GM18951 (cell line): ENCODE results near the gene RAPGEF3.

Experiments used
- POLR2A ChIP-seq: IDR thresholded peaks from 4 replicates; pipeline ENCODE4 v1.6.1; 2011; ENCODE audit warnings: mild to moderate bottlenecking; ENCODE audit not compliant: insufficient read length, insufficient read depth; ENCODE audit errors: extremely low read depth
- in situ Hi-C: fragments of 300-500 bp; cut with MboI; formaldehyde crosslinking; loops from one replicate; pipeline ENCODE4 v1.12.0; 2022; ENCODE audit warnings: low sequenced_read_pairs, mixed read lengths, inconsistent platforms; ENCODE audit not compliant: unreplicated experiment

Gene RAPGEF3

DNA sequence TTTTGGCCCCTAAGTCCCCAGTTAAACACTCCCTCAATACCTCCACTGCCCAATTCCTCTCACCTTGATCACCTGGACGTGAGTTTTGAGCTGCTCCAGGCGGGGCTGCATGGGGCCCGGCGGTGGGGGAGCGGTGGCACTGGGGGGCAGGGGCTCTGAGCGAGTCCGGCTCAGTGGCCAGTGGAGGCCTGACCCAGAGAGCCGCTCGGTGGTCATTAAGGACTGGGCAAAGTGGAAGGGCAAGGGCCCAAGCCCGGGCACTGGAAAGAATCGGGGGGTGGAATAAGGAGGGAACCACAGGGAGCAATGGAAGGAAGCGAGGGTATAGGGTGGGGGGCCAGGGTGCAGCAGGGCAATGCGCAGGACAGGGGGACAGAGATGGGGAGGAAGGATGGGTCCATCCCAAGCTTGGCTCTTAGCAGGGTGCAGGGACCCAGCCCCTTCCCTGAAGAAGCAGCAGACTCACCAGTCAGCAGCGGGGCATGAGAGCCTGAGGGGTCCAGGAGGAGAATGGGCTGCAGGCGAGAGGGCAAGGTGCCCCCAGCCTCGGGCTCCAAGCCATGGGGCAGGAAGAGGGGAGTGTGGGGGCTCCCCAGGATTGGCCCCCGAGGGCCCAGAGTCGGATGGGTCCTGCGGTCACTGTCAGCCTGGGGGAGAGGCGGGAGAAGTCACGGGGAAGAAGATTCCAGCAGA lies 36.6 kb upstream of the RAPGEF3 start:
- TF ChIP-seq POLR2A, result no peak
- in situ Hi-C loops, result no loop called here

- in situ Hi-C loops, result loop anchor here (5.0 kb wide), 1 partner anchor 43 kb away; no protein-coding TSS in a partner anchor
- no peak for TF ChIP-seq POLR2A
Measured at GRCh38 chr12:47794679-47795078, 36.0 kb upstream of the RAPGEF3 start.

GRCh38 chr12:47793015-47793681 lies 34.5 kb upstream of the RAPGEF3 start:
- in situ Hi-C loops, result loop anchor here (5.0 kb wide), 1 partner anchor 44 kb away; no protein-coding TSS in a partner anchor
- TF ChIP-seq POLR2A, result no peak

DNA sequence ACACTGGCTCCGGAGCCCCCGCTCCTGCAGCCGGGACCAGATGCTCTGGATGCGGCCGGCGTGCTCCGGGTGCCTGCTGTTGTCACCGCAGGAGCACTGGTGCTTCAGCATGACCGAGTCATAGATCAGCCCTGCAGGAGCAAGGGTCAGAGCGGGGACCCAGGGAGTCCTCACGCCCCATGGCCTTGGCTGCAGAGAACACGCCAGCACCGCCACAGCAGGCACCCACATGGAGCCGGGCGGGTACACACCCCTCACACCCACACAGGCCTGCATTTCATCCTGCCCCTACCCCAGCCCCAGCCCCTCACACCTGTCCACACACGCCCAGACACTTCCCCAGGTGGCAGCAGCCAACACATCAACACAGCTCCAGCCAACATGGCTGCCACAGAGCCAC lies 33.2 kb upstream of the RAPGEF3 start:
- in situ Hi-C loops, result loop anchor here (5.0 kb wide), 1 partner anchor 45 kb away; no protein-coding TSS in a partner anchor

GRCh38 chr12:47791351-47791746 lies 32.7 kb upstream of the RAPGEF3 start:
- TF ChIP-seq POLR2A, result no peak
- in situ Hi-C loops, result loop anchor here (5.0 kb wide), 1 partner anchor 46 kb away; no protein-coding TSS in a partner anchor

More for the DNA sequence above, 33.2 kb upstream of the RAPGEF3 start:
- TF ChIP-seq POLR2A, result no peak

GRCh38 chr12:47790676-47791350 lies 32.1 kb upstream of the RAPGEF3 start:
- no peak for TF ChIP-seq POLR2A
- in situ Hi-C loops, result loop anchor here (5.0 kb wide), 1 partner anchor 46 kb away; no protein-coding TSS in a partner anchor

- no peak for TF ChIP-seq POLR2A
- in situ Hi-C loops, result loop anchor here (5.0 kb wide), 1 partner anchor 47 kb away; no protein-coding TSS in a partner anchor
Measured at GRCh38 chr12:47789712-47790489, 31.2 kb upstream of the RAPGEF3 start.

- no peak for TF ChIP-seq POLR2A
- in situ Hi-C loops, result no loop called here
Measured at GRCh38 chr12:47789141-47789540, 30.5 kb upstream of the RAPGEF3 start.

DNA sequence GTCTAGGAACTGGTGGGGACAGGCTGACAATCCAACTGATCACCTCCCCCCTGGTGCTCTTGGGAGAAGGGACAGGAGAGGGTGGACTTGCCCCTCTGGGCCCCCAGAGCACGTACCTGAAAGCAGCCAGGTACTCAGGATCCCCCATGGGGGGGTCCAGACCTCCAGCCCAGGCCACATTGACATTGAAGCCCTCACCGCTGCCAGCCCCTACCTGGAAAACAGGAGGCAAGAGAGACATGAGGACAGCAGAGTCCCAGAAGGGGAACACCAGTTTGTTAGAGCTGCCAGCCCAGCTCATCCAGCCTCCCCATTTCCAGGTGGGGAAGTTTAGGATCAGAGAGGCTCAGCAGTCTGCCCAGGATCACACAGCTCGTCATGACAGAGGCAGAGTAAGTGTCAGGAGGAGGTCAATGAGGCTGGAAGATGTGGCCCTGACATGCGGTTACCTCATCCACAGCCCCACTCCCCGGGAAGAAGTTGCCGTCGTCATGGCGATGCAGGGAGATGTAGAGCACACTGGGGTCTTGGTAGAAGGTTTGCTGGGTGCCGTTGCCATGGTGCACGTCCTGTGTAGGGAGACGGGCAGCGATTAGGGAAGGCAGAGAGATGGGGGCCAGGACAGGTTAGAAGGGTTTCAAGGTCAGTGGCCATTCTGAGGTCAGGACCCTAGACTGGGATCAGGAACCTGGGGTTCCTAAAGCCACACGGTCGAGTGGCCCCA lies 29.1 kb upstream of the RAPGEF3 start:
- no peak for TF ChIP-seq POLR2A
- in situ Hi-C loops, result no loop called here

DNA sequence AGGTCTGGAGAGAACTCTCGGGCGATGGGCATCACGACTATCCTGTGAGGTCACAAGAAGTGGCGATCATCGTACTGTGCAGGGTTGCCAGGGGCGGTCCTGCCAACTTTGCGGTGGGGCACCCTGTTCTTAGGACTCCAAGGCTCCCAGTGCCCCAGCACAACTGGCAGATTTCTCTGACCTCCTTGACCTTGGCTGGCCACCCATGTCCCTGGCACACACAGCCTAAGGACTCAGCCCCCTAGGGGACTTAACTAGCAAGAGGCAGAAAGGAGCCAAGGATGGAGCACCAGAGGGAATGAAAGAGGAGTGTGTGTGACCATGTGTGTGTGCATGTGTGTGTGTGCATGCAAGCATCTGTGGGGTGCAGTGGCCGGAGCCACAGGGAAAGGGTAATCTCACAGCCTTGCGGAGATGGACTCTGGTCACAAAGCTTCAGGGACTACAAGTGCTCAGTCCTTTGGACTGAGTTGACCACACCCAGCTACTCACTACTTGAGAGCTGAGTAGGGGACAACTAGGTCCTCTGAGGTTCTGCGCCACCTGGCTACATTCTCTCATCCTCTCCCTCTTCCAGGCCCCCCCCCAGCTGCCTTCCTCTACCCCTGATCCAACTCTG lies 28.1 kb upstream of the RAPGEF3 start:
- in situ Hi-C loops, result no loop called here

GRCh38 chr12:47785887-47786661 lies 27.4 kb upstream of the RAPGEF3 start:
- in situ Hi-C loops, result no loop called here
- no peak for TF ChIP-seq POLR2A

More for the DNA sequence above, 28.1 kb upstream of the RAPGEF3 start:
- TF ChIP-seq POLR2A, result no peak
